HepG2 (cell line): ENCODE results near the gene SEC14L1. TPM values are rescaled to one million over a fixed set of nuclear protein-coding genes. Genes with fewer than 3 reads are reported as not detected.

Experiments
- BCL6 ChIP-seq: IDR thresholded peaks from 2 replicates; pipeline ENCODE4 v1.6.1; 2016; ENCODE audit warnings: missing genetic modification reagents, missing compliant biosample characterization
- CCAR2 ChIP-seq: fragments of 200-400 bp; formaldehyde crosslinking; optimal IDR thresholded peaks from 2 replicates; pipeline ENCODE3; 2018; ENCODE audit warnings: low read depth, mild to moderate bottlenecking, low read length, moderate library complexity
- CENPT ChIP-seq: sonication (generic); formaldehyde crosslinking; IDR thresholded peaks from 2 replicates; pipeline ENCODE4 v1.8.0; 2022; ENCODE audit warnings: low read depth, mild to moderate bottlenecking, moderate library complexity, missing genetic modification reagents
- DNMT1 ChIP-seq: sonication (generic); formaldehyde crosslinking; IDR thresholded peaks from 2 replicates; pipeline ENCODE4 v1.5.1; 2020; ENCODE audit warnings: mild to moderate bottlenecking, missing genetic modification reagents
- ELK4 ChIP-seq: sonication (generic); formaldehyde crosslinking; IDR thresholded peaks from 2 replicates; pipeline ENCODE4 v1.9.0; 2021; ENCODE audit warnings: missing genetic modification reagents, borderline replicate concordance
- ETV6 ChIP-seq: sonication (generic); formaldehyde crosslinking; conservative IDR thresholded peaks from 2 replicates; pipeline ENCODE4 v1.4.0; 2020; ENCODE audit warnings: missing genetic modification reagents
- FOXJ3 ChIP-seq: sonication (generic); formaldehyde crosslinking; IDR thresholded peaks from 2 replicates; pipeline ENCODE4 v1.4.0; 2020; ENCODE audit warnings: missing genetic modification reagents, mild to moderate bottlenecking, borderline replicate concordance
- FOXM1 ChIP-seq: sonication (generic); formaldehyde crosslinking; IDR thresholded peaks from 2 replicates; pipeline ENCODE4 v1.5.0; 2020; ENCODE audit warnings: missing genetic modification reagents
- MAF1 ChIP-seq: sonication (generic); formaldehyde crosslinking; IDR thresholded peaks from 2 replicates; pipeline ENCODE4 v1.5.0; 2020; ENCODE audit warnings: missing genetic modification reagents, borderline replicate concordance
- NFKB2 ChIP-seq: sonication (generic); formaldehyde crosslinking; IDR thresholded peaks from 2 replicates; pipeline ENCODE4 v1.4.0; 2020; ENCODE audit warnings: missing genetic modification reagents, borderline replicate concordance
- NFKBIZ ChIP-seq: IDR thresholded peaks from 2 replicates; pipeline ENCODE4 v1.6.1; 2018; ENCODE audit warnings: missing genetic modification reagents, missing compliant biosample characterization
- NR1H2 ChIP-seq: sonication (generic); formaldehyde crosslinking; IDR thresholded peaks from 2 replicates; pipeline ENCODE4 v1.8.1; 2022; ENCODE audit warnings: low read depth, missing genetic modification reagents, borderline replicate concordance
- PHF21A ChIP-seq: sonication (generic); formaldehyde crosslinking; IDR thresholded peaks from 2 replicates; pipeline ENCODE4 v1.5.0; 2020; ENCODE audit warnings: mild to moderate bottlenecking, missing genetic modification reagents
- PRMT3 ChIP-seq: sonication (generic); formaldehyde crosslinking; IDR thresholded peaks from 2 replicates; pipeline ENCODE4 v1.8.1; 2022; ENCODE audit warnings: low read depth, mild to moderate bottlenecking, moderate library complexity, missing genetic modification reagents, borderline replicate concordance
- SMARCE1 ChIP-seq: fragments of 450-650 bp; IDR thresholded peaks from 2 replicates; pipeline ENCODE4 v1.6.1; 2017; ENCODE audit warnings: borderline replicate concordance
- TAF15 ChIP-seq: fragments of 200-400 bp; formaldehyde crosslinking; IDR thresholded peaks from one replicate; pipeline ENCODE4 v1.6.1; 2018; ENCODE audit warnings: mild to moderate bottlenecking, low read depth, low read length; ENCODE audit not compliant: poor library complexity, severe bottlenecking
- ZNF121 ChIP-seq: sonication (generic); formaldehyde crosslinking; IDR thresholded peaks from 2 replicates; pipeline ENCODE4 v1.5.0; 2020; ENCODE audit warnings: mild to moderate bottlenecking, missing genetic modification reagents
- ZNF138 ChIP-seq: sonication (generic); formaldehyde crosslinking; IDR thresholded peaks from 2 replicates; pipeline ENCODE4 v1.5.0; 2020; ENCODE audit warnings: mild to moderate bottlenecking, low read depth, missing genetic modification reagents
- ZNF263 ChIP-seq: sonication (generic); formaldehyde crosslinking; IDR thresholded peaks from 2 replicates; pipeline ENCODE4 v1.4.0; 2020; ENCODE audit warnings: missing genetic modification reagents
- ZNF281 ChIP-seq: sonication (generic); formaldehyde crosslinking; IDR thresholded peaks from 2 replicates; pipeline ENCODE4 v1.4.0; 2020; ENCODE audit warnings: missing genetic modification reagents, borderline replicate concordance
- ZNF329 ChIP-seq: sonication (generic); formaldehyde crosslinking; IDR thresholded peaks from 2 replicates; pipeline ENCODE4 v1.9.0; 2021; ENCODE audit warnings: low read depth, mild to moderate bottlenecking, missing genetic modification reagents
- ZNF484 ChIP-seq: sonication (generic); formaldehyde crosslinking; IDR thresholded peaks from 2 replicates; pipeline ENCODE4 v1.5.1; 2020; ENCODE audit warnings: mild to moderate bottlenecking, low read depth, missing genetic modification reagents, borderline replicate concordance
- ZNF558 ChIP-seq: sonication (generic); formaldehyde crosslinking; IDR thresholded peaks from 2 replicates; pipeline ENCODE4 v1.9.0; 2022; ENCODE audit warnings: mild to moderate bottlenecking, missing genetic modification reagents, borderline replicate concordance
- ZNF740 ChIP-seq: sonication (generic); formaldehyde crosslinking; IDR thresholded peaks from 2 replicates; pipeline ENCODE4 v1.4.0; 2020; ENCODE audit warnings: missing genetic modification reagents
- ZNF75D ChIP-seq: sonication (generic); formaldehyde crosslinking; IDR thresholded peaks from 2 replicates; pipeline ENCODE4 v1.8.1; 2023; ENCODE audit warnings: missing genetic modification reagents, mild to moderate bottlenecking, borderline replicate concordance
- ZSCAN31 ChIP-seq: sonication (generic); formaldehyde crosslinking; IDR thresholded peaks from 2 replicates; pipeline ENCODE4 v1.5.0; 2020; ENCODE audit warnings: low read depth, mild to moderate bottlenecking, missing genetic modification reagents
- polyA plus RNA-seq, 8 experiments: library from polyadenylated mRNA; depleted of rRNA in 3 of 8; stranded (reverse) in 7 of 8; unstranded in 1 of 8; fragments of >200 nt; fragmentation: Illumina TruSeq in 4 of 8; extraction: Trizol in 4 of 8; gene quantifications; 2 replicates each; pipeline versions ENCODE4 v1.2.1 to v1.2.3, GENCODE V29; 2011 to 2016; ENCODE audit warnings: low read depth in 4 of 8, missing spikeins in 1 of 8, mixed read lengths in 1 of 8; ENCODE audit not compliant: insufficient read depth in 1 of 8
- total RNA-seq, 5 experiments: library from RNA; depleted of rRNA; stranded (reverse); fragments of >200 nt; fragmentation: Illumina TruSeq; extraction: Trizol; gene quantifications; 2 replicates each; pipeline ENCODE4 v1.2.3, GENCODE V29; 2016; ENCODE audit warnings: low read depth in 1 of 5

The SEC14L1 gene
- total and polyA plus RNA-seq, 2 of the 13 experiments (the other 11 are each of a cell fraction or from before 2014, with no cell fraction given): 26.3 to 43.9 TPM

DNA sequence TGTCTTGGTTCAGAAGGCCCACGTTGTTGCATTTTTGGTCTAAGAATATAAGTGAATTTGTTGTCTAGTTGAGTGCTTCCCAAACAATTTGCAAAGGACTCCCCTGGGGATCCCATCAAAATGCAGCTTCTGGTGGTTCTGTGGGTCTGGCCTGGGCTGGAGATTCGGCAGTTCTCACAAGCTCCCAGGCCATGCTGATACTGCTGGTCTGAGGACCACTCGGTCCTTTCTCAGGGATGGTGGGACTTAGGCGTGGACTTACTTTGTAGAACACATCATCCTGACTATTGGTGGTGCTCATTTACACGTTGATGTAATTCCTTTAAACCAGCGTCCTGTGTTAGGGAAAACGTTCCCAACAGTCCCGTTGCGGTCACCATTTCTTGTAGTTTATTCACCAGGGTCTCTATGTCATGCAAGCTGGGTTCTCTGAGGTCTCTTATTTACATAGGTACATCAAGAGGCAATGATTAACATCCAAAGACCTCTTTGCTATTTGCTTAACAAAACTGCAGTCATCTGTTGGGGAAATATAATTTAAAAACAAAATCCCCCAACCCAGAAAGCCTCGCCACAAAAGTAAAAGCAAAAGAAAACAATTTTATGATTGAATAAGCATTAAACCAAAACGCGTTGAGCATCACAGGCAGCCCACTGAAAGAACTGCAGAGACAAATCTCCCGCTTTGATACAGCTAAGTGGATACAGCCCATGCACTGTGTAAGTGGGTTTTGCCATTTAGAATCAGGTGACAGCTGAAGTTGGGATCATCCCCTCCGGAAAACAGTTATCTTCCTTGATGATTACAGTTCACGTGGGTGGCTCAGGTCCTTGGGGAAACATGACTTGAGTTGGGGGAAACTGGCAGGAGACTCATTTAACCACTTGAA is 39.0 kb upstream of the SEC14L1 start (continued):
- TF ChIP-seq ELK4 (no peak), FOXJ3 (CRISPR knock-in tag) (no peak), NR1H2 (CRISPR knock-in tag) (no peak), CCAR2 (no peak), TAF15 (no peak), ZNF484 (CRISPR knock-in tag) (no peak), ZSCAN31 (no peak), PRMT3 (CRISPR knock-in tag) (no peak), FOXM1 (CRISPR knock-in tag) (no peak), ZNF558 (no peak), DNMT1 (CRISPR knock-in tag) (no peak), ZNF263 (CRISPR knock-in tag) (no peak), ZNF138 (CRISPR knock-in tag) (no peak), NFKBIZ (CRISPR knock-in tag) (no peak), ZNF740 (CRISPR knock-in tag) (no peak), MAF1 (CRISPR knock-in tag) (no peak), NFKB2 (CRISPR knock-in tag) (no peak), CENPT (no peak), ZNF121 (CRISPR knock-in tag) (no peak), BCL6 (CRISPR knock-in tag) (0 out of 2 replicates have a peak, but pooled peaks have one; percentile 15), ZNF329 (CRISPR knock-in tag) (no peak), ZNF281 (CRISPR knock-in tag) (no peak), PHF21A (CRISPR knock-in tag) (peak; percentile 80), SMARCE1 (no peak), ETV6 (no peak), ZNF75D (no peak)
